ENCODE results near the gene XYLT2. TPM values are rescaled to one million over a fixed set of nuclear protein-coding genes. Genes with fewer than 3 reads are reported as not detected.

The XYLT2 gene
- total RNA-seq, 1 donor from 2014 or later: 12.2 TPM

GRCh38 chr17:50348522-50349242, 2.8 kb downstream of the XYLT2 start:
- Histone ChIP-seq H3K4me3 (no peak overlapping the region), H3K9ac (no peak overlapping the region), H3K9me3 (ENCODE audit: low read depth) (no peaks in the 10 kb centered on the region), H3F3A (ENCODE audit: low read depth) (no peaks in the 10 kb centered on the region), H3K79me2 (ENCODE audit: low read depth) (peaks cover 18% of the 10 kb centered on the region), H3K27ac (no peak overlapping the region), H3K4me1 (peaks cover 19% of the 10 kb centered on the region), H3K27me3 (peaks cover 21% of the 10 kb centered on the region), H3K4me2 (no peak overlapping the region), H2AFZ (replicated peaks) (no peak overlapping the region), H4K20me1 (ENCODE audit: low read depth) (peaks cover 35% of the 10 kb centered on the region), H3K36me3 (no peaks in the 10 kb centered on the region)
- TF ChIP-seq CTCF (IDR thresholded peaks at IDR 0.05) (no peak), EZH2 (IDR thresholded peaks at IDR 0.05) (no peak), EZH2phosphoT487 (IDR thresholded peaks at IDR 0.05) (no peak)
- no peaks in the 10 kb centered on the region for H3K9me3 Mint-ChIP-seq
- peaks cover 35% of the 10 kb centered on the region for H3K4me1 Mint-ChIP-seq
- DNase-seq (ENCODE audit: low spot score): no peak
- H3K27ac Mint-ChIP-seq: peak overlapping the region; percentile 39
- peaks cover 11% of the 10 kb centered on the region for H3K27me3 Mint-ChIP-seq (ENCODE audit: insufficient read depth, low read depth)
- peak overlapping the region; percentile 95 for H3K4me3 Mint-ChIP-seq
- peaks cover 11% of the 10 kb centered on the region for H3K36me3 Mint-ChIP-seq

GRCh38 chr17:50349243-50349600, 3.3 kb downstream of the XYLT2 start:
- Histone ChIP-seq H3K9ac (no peak overlapping the region), H3K9me3 (ENCODE audit: low read depth) (no peaks in the 10 kb centered on the region), H3K27me3 (peaks cover 15% of the 10 kb centered on the region), H4K20me1 (ENCODE audit: low read depth) (peaks cover 35% of the 10 kb centered on the region), H2AFZ (replicated peaks) (no peak overlapping the region), H3K27ac (no peak overlapping the region), H3F3A (ENCODE audit: low read depth) (no peaks in the 10 kb centered on the region), H3K79me2 (ENCODE audit: low read depth) (peaks cover 18% of the 10 kb centered on the region), H3K36me3 (no peaks in the 10 kb centered on the region), H3K4me3 (no peak overlapping the region), H3K4me1 (peaks cover 19% of the 10 kb centered on the region), H3K4me2 (no peak overlapping the region)
- peaks cover 11% of the 10 kb centered on the region for H3K36me3 Mint-ChIP-seq
- H3K4me3 Mint-ChIP-seq: peak overlapping the region; percentile 18
- peaks cover 11% of the 10 kb centered on the region for H3K27me3 Mint-ChIP-seq (ENCODE audit: insufficient read depth, low read depth)
- H3K9me3 Mint-ChIP-seq: no peaks in the 10 kb centered on the region
- no peak for TF ChIP-seq EZH2phosphoT487 (IDR thresholded peaks at IDR 0.05)
- TF ChIP-seq CTCF (IDR thresholded peaks at IDR 0.05): no peak
- TF ChIP-seq EZH2 (IDR thresholded peaks at IDR 0.05): no peak
- no peak for DNase-seq (ENCODE audit: low spot score)
- no peak overlapping the region for H3K27ac Mint-ChIP-seq
- H3K4me1 Mint-ChIP-seq: peaks cover 35% of the 10 kb centered on the region

- H3K27ac ChIP-seq: no peak overlapping the region
- peaks cover 18% of the 10 kb centered on the region for H3K79me2 ChIP-seq (ENCODE audit: low read depth)
- no peak for TF ChIP-seq CTCF (IDR thresholded peaks at IDR 0.05)
- TF ChIP-seq EZH2 (IDR thresholded peaks at IDR 0.05): no peak
- no peak for TF ChIP-seq EZH2phosphoT487 (IDR thresholded peaks at IDR 0.05)
- DNase-seq (ENCODE audit: low spot score): no peak
- no peak overlapping the region for H3K4me2 ChIP-seq
- H3K4me1 Mint-ChIP-seq: peaks cover 26% of the 10 kb centered on the region
- peaks cover 9% of the 10 kb centered on the region for H3K27me3 Mint-ChIP-seq (ENCODE audit: insufficient read depth, low read depth)
- H3K27ac Mint-ChIP-seq: no peak overlapping the region
- peaks cover 35% of the 10 kb centered on the region for H4K20me1 ChIP-seq (ENCODE audit: low read depth)
- H3K27me3 ChIP-seq: peaks cover under 1% of the 10 kb centered on the region
- H3K4me1 ChIP-seq: peaks cover 15% of the 10 kb centered on the region
- H2AFZ ChIP-seq (replicated peaks): no peak overlapping the region
- H3K9ac ChIP-seq: no peak overlapping the region
- H3K4me3 ChIP-seq: no peak overlapping the region
- H3K9me3 ChIP-seq (ENCODE audit: low read depth): no peaks in the 10 kb centered on the region
- H3K36me3 ChIP-seq: no peaks in the 10 kb centered on the region
- no peaks in the 10 kb centered on the region for H3K9me3 Mint-ChIP-seq
- no peaks in the 10 kb centered on the region for H3F3A ChIP-seq (ENCODE audit: low read depth)
- H3K4me3 Mint-ChIP-seq: no peak overlapping the region
- H3K36me3 Mint-ChIP-seq: peaks cover 11% of the 10 kb centered on the region
Measured at GRCh38 chr17:50350733-50351132, 4.8 kb downstream of the XYLT2 start.
